GM21447 (cell line): ENCODE measurements around the gene INHBB.

Experiments
- ATAC-seq: cut with Tn5 transposase; IDR thresholded peaks from one replicate; pipeline ENCODE4 v1.9.1; 2021; ENCODE audit not compliant: unreplicated experiment

INHBB gene

DNA sequence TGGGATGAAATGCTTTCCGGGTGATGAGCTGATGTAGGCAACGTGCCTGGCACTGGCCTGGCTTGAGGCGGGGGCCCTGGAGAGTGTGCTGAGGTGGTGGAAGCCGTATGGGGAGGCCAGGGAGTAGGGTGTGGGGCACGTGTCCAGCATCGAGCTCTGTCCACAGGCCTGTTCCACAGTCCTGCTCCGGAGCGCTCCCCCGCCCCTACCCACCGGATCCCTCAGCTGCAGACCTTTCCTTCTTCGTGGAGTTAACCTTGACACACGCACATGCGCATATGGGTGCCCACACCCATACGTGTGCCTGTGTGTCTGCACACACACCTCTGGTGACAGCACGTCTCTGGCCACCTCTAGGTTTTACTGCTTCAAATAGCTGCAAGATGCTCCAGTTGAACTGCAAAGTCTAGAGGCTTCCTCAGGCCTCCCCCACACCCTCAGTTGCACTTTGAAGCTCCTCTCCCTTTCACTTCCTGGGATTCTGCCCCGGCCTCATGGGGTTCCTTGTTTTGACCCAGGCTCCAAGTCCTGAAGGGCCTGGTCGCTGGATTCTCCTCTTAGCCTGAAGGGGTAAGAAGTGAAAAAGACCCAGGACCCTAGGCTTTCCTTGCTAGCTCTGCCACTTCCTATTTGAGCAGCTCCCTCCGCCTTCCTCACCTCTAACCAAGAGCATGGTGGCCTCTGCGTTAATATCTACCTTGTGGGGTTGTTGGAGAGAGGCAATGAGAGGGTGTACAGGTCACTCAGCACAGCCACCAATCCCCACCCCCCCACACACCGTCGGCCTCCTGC lies 49.5 kb downstream of the INHBB start:
- ATAC-seq: no peak

DNA sequence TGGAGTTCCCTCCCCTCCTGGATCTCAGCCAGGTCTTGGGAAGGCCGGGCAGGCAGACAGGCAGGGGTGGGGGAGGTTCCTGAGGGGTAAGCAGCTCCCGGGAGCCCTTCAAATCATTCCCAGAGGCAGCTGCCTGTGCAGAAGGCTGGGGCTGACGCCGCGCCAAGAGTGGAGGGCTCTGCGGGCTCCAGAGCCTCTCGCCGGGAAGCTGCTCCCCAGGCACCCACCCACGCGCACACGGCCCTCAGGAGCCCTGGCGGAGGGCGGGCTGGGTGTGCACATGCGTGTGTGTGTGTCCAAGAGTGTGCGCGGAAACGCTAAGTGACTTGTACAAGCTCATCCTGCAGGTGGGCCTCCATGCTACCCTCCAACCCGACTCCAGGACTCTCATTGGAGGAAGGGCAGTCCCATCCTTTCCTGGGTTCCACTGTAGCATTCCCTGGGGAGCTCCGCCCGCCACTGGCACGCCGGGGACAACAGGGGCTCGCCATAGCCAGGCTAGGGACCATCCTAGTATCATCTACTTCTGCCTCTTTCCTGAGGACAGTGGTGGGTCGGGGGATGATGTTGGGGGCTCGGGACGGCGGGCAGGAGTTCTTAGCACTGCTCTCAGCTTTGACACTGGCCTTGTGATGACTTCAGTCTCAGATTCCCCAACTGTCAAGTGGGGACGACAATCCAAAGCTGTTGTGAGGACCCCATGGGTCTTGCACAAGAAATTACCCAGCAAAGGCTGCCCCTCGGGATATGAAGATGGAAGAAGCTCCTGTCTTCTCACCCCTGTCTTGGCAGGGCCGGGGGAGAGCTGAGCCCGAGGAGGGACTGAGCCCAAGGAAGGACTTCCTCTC lies 50.3 kb downstream of the INHBB start:
- no peak for ATAC-seq

DNA sequence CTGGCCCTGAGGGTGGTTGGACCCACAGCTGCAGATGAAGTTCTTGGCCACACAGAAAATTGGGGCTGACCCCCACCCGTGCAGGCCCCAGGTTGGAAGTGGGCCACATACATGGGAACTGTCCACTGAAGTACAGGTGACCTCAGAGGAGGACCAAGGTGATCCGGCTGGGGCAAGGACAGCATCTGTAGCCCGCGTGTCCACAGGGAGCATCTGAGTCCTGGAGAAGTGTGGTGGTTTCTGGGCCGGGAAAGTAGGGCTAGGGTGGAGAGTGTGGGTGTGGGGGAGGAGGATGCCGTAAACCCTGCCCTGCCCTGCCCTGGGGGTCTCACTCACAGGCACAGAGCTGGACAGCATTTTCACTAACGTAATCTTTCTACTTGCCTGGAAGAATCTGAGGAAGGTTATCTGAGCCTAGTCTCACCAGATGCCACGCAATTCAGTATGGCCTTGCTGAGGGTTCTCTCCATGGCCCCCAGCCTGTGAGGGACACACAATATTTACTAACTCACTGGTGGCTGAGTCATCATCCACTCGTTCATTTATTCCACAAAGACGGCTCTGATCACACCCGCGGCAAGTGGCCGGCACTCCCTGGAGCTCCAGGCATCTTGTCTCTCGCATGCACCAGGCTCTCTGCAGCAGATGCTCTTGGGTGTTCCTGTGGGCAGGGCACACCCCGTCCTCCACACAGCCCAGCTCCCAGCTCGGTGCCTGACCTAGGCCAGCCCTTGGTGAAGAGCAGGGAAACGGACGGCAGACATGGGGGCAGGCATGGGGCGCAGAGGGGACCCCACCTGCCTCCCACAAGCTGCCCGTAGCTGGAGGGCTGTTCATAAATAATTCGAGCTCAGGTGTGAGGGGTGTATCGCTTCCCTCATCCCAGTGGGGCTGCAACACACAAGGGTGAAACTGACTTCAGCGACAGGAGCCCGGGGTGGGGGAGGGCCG lies 51.2 kb downstream of the INHBB start:
- ATAC-seq: no peak

DNA sequence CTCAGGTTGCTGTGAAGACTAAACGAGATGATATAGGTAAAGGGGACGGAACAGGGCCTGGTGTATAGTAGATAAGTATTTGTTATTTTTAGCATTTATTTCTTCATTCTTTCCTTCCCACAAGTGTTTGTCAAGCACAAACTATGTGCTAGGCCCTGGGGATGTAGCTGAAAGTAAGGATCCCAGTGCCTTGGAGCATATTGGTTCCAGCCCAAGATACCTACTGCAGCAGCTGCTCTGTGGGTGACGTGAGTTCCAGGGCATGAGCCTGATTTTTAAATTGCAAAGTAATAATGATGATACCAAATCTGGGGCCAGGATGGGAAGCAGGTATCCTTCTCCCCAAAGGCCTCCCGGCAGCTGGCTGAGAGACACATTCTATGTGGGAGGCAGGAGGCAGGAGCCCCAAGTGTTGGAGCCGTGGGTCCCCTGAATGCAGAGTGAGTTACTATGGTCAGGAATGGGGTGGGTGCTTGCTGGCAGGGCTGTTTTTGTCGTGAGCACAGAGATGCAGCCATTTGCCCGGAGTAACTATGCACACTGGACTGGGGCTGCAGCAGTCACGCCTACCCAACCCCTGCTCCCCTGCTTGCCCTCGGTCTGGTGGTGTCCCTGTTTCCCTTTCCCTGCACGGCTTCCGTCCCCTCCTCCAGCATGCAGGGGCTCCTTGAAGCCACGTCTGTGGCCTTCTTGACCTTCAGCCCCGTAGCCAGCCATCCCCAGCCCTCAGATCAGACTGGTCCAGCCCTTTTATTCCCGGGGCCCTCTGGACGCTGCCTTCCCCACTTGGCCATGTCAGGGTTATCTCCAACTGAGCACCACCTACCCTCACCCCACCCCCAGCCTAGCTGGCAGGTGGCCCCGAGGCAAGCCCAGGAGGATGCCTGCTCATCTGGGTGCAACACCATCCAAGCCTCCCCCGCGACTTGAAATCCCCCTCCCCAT lies 52.4 kb downstream of the INHBB start:
- no peak for ATAC-seq

DNA sequence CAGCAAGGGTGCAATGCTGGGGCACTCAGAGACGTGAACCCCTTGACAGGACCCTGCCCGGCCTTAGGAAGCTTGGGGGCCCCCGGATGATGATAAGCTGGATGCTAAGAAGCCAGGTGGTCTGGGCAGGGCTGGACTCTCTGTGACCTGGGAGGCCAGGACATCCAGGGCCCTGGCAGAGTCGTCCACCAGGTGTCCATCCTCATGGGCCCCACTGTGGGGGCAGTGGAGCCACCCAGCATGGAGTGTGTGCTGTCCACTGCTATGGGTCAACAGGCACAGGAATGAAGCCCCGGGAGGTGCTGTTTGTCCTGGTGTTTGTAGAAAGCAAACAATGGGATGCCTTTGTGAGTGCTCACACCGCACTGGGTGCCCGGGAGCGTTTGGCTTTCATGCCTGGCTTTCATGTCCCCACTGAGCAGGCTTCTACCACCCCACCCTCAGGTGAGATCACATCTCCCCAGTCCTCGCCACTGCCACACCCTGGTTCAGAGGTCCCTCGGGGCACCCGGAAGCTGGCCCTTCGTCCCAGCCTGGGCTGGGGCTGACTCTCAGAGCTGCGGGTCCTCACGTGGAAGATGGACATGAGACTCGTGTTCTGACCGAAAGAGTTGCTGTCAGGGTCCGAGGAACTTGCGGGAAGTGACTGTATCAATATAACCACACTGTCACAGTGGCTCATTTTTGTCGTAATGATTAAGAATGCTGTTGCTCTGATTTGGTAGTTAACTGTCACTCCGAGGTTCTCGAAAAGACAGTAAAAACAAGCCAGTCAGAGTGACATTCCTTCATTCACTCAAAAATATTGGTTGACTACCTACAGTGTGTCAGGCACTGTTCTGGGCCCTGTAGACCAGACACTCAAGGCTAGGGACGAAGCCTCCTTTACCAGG lies 53.3 kb downstream of the INHBB start:
- no peak for ATAC-seq

DNA sequence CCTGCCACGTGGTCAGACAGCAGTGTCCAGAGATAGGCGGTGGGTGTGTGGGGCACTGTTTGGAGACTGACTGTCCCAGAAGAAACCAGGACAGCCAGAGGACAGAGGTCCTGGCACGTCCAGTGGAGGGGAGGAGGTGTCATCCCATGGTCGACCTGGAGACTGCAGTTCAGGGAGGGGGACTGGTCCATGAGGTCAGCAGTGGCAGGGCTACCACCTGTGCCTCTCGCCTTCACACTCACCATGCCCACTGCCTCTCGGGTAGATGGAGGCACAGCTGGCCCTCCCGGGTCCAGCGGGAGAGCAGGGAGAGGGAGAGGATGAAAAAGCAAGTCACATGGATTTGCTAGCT lies 53.9 kb downstream of the INHBB start:
- ATAC-seq: no peak

DNA sequence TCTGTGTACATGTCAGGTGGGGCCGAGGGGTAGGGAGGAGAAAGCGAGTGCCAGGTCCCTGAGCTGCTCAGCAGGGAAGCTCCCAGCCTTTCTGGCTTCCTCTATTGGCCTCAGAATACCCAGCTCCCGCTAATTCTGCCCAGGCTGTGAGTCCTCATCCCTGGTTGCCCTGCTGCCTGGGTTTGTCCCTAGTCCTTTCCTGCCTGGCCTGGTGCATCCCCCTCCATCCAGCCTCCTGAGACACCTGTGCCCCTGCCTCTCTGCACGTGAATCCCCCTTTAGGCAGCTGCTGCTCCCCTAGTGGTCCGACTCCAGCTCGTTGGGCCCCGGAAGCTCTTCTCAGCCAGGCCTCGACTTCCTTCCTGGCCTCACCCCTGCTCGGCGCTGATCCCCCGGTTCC lies 54.6 kb downstream of the INHBB start:
- no peak for ATAC-seq
